ENCODE data around the gene TEK.

The TEK gene

DNA sequence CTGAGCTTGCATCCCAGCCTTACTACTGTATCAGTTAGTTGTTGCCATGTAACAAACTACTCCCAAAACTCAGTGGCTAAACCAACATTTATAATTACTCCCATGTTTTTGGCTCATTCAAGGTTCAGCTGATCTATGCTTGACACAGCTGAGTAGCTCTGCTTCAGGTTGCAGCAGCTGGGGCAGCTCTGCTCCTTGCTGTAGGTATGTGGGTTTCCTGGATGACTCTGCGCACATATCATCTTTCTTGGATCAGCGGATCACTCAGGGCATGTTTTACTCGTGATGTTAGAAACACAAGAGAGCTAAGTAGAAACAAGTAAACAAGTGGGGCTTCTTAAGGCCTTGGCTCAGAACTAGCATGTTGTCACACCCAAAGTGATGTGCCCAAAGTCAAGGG, 15.1 kb downstream of the TEK start:
- H3K27ac ChIP-seq (ENCODE audit: low read depth, low read length, severe bottlenecking), result no peak overlapping the region
- H3K4me1 ChIP-seq (ENCODE audit: control insufficient read depth, insufficient read depth, low read length, poor library complexity, severe bottlenecking), result peaks cover 16% of the 10 kb centered on the region
- no peaks in the 10 kb centered on the region for H3K9me3 ChIP-seq (ENCODE audit: control insufficient read depth, low read length)
- peaks cover 29% of the 10 kb centered on the region for H3K36me3 ChIP-seq (ENCODE audit: control insufficient read depth, insufficient read depth, low read length)
- no peak overlapping the region for H3K4me3 ChIP-seq (ENCODE audit: extremely low read depth, insufficient read depth, low read length, poor library complexity, severe bottlenecking)
- 69 to 76% methylated on average over 3 of the region's 3 CpGs for WGBS, 2 experiments (ENCODE audit: insufficient coverage in 2 of 2)

DNA sequence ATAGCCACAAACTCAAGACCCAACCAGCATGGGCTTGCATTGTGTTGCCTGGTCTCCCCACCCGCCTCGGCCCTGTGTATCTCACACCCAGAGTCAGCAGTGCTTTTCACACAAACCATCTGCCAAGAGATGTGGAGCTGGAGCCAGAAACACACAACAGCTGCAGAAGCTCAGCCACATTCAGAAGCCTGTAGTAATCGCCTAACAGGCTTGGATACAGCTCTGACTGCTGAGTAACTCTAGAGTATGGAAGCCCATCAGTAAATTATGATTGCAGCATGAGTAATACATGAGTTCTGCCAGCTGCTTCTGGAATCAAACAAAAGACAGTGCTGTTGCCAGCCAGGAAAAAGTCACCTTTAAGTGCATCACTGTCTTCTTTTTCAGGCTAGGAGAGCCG, 16.0 kb downstream of the TEK start:
- Histone ChIP-seq H3K36me3 (ENCODE audit: control insufficient read depth, insufficient read depth, low read length) (peaks cover 20% of the 10 kb centered on the region), H3K9me3 (ENCODE audit: control insufficient read depth, low read length) (no peaks in the 10 kb centered on the region), H3K4me1 (ENCODE audit: control insufficient read depth, insufficient read depth, low read length, poor library complexity, severe bottlenecking) (peaks cover 14% of the 10 kb centered on the region), H3K27ac (ENCODE audit: low read depth, low read length, severe bottlenecking) (peak overlapping the region; percentile 13), H3K4me3 (ENCODE audit: extremely low read depth, insufficient read depth, low read length, poor library complexity, severe bottlenecking) (no peak overlapping the region)
- 82 to 95% methylated on average over 4 of the region's 4 CpGs for WGBS, 2 experiments (ENCODE audit: insufficient coverage in 2 of 2)

DNA sequence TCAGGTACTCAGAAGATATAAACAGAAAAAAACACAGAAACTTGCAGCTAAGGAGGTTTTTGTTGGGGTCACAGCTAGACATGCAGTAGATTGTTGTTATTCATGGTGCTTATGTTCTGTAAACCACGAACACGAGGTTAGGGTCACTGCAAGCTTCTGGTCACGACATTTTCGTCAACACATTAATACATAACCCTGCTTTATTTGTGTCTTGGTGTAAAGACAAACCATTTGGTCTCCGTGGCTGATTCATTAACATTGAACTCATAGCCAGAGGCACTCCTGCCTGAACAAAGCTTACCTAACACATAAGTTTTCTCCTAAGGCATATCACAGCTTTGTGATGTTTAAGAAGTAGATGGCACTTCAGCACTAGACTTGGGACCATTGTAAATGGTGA, 16.9 kb downstream of the TEK start:
- Histone ChIP-seq H3K9me3 (ENCODE audit: control insufficient read depth, low read length) (no peaks in the 10 kb centered on the region), H3K27ac (ENCODE audit: low read depth, low read length, severe bottlenecking) (no peak overlapping the region), H3K4me3 (ENCODE audit: extremely low read depth, insufficient read depth, low read length, poor library complexity, severe bottlenecking) (no peak overlapping the region), H3K4me1 (ENCODE audit: control insufficient read depth, insufficient read depth, low read length, poor library complexity, severe bottlenecking) (peaks cover 14% of the 10 kb centered on the region), H3K36me3 (ENCODE audit: control insufficient read depth, insufficient read depth, low read length) (peaks cover 13% of the 10 kb centered on the region)
- WGBS, 2 experiments (ENCODE audit: insufficient coverage in 2 of 2), result no CpG with 5 or more reads among the region's 5 CpGs

DNA sequence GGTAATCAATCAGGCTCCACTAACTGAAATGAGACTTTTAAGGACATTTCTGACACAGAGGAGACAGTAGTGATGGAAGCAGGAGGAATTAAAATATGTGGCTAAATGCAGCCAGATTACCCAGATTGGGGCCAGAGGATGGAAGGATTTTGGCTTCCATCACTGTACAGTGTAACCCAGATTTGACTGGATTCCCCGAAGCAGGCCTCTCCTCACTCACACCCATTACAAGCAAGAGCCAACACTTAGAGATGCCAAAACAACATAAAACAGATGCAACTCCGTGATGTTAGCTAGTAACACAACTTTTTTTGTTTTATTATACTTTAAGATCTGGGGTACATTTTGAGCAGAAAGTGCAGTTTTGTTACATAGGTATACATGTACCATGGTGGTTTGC, 17.6 kb downstream of the TEK start:
- Histone ChIP-seq H3K36me3 (ENCODE audit: control insufficient read depth, insufficient read depth, low read length) (peaks cover 13% of the 10 kb centered on the region), H3K4me3 (ENCODE audit: extremely low read depth, insufficient read depth, low read length, poor library complexity, severe bottlenecking) (no peak overlapping the region), H3K9me3 (ENCODE audit: control insufficient read depth, low read length) (no peaks in the 10 kb centered on the region), H3K4me1 (ENCODE audit: control insufficient read depth, insufficient read depth, low read length, poor library complexity, severe bottlenecking) (peaks cover 14% of the 10 kb centered on the region), H3K27ac (ENCODE audit: low read depth, low read length, severe bottlenecking) (no peak overlapping the region)
- 60% methylated on average over 1 of the region's 2 CpGs; no CpG with 5 or more reads in 1 of the 2 experiments for WGBS, 2 experiments (ENCODE audit: insufficient coverage in 2 of 2)

DNA sequence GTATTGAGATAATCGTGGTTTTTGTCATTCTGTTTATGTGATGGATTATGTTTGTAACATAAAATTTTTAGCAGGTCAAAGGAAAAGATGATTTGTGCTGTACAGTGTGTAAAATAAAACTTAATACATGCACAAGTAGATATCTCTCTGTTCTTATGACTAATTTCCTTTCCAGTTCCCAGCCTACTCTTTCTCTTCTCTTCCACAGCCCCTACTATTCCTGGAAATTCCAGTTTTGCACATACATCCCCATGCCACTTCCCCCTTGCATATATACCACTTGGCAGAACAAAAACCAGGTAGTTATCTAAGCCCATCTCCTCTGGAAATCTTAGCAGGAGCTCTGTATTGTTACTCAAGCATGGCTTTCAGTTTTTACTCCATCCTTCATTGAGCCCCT, 20.2 kb downstream of the TEK start:
- Histone ChIP-seq H3K4me3 (ENCODE audit: extremely low read depth, insufficient read depth, low read length, poor library complexity, severe bottlenecking) (no peak overlapping the region), H3K36me3 (ENCODE audit: control insufficient read depth, insufficient read depth, low read length) (peaks cover 7% of the 10 kb centered on the region), H3K4me1 (ENCODE audit: control insufficient read depth, insufficient read depth, low read length, poor library complexity, severe bottlenecking) (peaks cover 13% of the 10 kb centered on the region), H3K27ac (ENCODE audit: low read depth, low read length, severe bottlenecking) (no peak overlapping the region), H3K9me3 (ENCODE audit: control insufficient read depth, low read length) (no peaks in the 10 kb centered on the region)
- WGBS, 2 experiments (ENCODE audit: insufficient coverage in 2 of 2), result 100% methylated on average over 1 of the region's 1 CpG; no CpG with 5 or more reads in 1 of the 2 experiments

DNA sequence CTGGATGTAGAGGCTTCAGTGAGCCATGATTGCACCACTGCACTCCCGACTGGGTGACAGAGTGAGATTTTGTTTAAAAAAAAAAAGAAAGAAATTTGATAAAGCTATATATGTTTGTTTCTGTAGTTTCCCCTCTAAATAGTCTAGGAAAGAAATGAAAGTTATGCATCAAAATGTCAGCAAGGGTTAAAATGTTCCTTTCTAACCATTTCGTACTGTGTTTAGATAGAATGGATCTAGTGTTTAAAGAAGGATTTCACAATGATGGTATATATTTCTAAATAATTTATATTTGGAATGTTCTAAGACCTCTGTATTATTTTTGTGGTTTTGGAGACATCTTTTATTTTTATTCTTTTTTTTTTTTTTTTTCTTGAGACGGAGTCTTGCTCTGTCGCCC, 22.7 kb downstream of the TEK start:
- WGBS, 2 experiments (ENCODE audit: insufficient coverage in 2 of 2), result 100% methylated on average over 1 of the region's 4 CpGs; no CpG with 5 or more reads in 1 of the 2 experiments
- Histone ChIP-seq H3K9me3 (ENCODE audit: control insufficient read depth, low read length) (no peaks in the 10 kb centered on the region), H3K4me1 (ENCODE audit: control insufficient read depth, insufficient read depth, low read length, poor library complexity, severe bottlenecking) (peaks cover 5% of the 10 kb centered on the region), H3K4me3 (ENCODE audit: extremely low read depth, insufficient read depth, low read length, poor library complexity, severe bottlenecking) (no peak overlapping the region), H3K27ac (ENCODE audit: low read depth, low read length, severe bottlenecking) (no peak overlapping the region), H3K36me3 (ENCODE audit: control insufficient read depth, insufficient read depth, low read length) (peaks cover 4% of the 10 kb centered on the region)

DNA sequence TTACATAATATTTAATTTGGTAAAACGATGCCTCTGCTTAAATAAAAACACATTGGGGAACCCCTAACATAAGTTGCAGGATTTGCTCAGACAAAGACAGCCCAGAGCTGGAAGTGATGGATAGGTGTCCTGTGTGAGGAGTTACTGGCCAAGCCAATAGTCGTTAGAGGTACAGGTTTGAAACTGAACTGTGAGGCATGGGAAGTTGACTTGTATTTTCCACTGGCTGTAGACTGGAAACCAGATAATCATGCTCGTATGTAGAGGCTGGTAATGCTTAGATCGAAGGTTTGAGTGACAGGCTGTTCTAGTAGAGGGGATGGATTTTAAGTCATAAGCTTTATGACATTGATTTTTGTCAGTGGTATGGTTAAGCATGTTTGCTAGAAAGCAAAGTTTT, 24.8 kb downstream of the TEK start:
- Histone ChIP-seq H3K4me1 (ENCODE audit: control insufficient read depth, insufficient read depth, low read length, poor library complexity, severe bottlenecking) (peaks cover 5% of the 10 kb centered on the region), H3K4me3 (ENCODE audit: extremely low read depth, insufficient read depth, low read length, poor library complexity, severe bottlenecking) (no peak overlapping the region), H3K9me3 (ENCODE audit: control insufficient read depth, low read length) (no peaks in the 10 kb centered on the region), H3K36me3 (ENCODE audit: control insufficient read depth, insufficient read depth, low read length) (peaks cover 14% of the 10 kb centered on the region), H3K27ac (ENCODE audit: low read depth, low read length, severe bottlenecking) (no peak overlapping the region)
- 89 to 100% methylated on average over 2 to 3 of the region's 4 CpGs for WGBS, 2 experiments (ENCODE audit: insufficient coverage in 2 of 2)

DNA sequence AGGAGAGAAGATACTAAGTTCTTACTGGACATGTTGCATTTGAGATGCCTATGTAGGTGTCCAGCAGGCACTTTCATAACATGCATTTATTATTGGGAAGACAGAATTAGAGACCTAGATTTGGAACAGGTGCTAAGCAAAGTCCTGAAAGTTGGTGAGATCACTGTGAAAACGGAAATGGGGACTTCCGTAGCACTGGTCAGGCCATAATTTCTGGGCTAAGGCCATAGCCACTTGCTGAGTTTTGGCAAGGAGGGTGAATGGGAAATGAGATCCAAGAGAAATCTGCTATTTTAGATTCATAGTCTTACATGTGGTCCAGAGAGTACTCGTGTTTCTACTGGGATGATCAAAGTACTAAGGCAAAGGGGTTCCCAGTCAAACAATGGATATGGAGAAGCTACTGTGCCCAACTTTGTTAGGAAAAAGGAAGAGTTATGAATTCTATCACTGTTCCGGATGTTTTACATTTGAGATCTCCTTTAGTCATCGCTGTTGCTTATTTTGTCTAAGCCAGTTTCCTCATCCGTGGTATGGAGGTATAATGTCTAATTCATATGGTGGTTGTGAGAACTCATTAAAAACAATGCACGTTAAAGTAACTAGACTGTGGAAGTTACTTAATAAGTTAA, 33.4 kb downstream of the TEK start:
- Histone ChIP-seq H3K36me3 (ENCODE audit: control insufficient read depth, insufficient read depth, low read length) (peaks cover 6% of the 10 kb centered on the region), H3K27ac (ENCODE audit: low read depth, low read length, severe bottlenecking) (no peak overlapping the region), H3K9me3 (ENCODE audit: control insufficient read depth, low read length) (no peaks in the 10 kb centered on the region), H3K4me3 (ENCODE audit: extremely low read depth, insufficient read depth, low read length, poor library complexity, severe bottlenecking) (no peak overlapping the region), H3K4me1 (ENCODE audit: control insufficient read depth, insufficient read depth, low read length, poor library complexity, severe bottlenecking) (peaks cover 3% of the 10 kb centered on the region)
- WGBS, 2 experiments (ENCODE audit: insufficient coverage in 2 of 2), result 90 to 97% methylated on average over 6 to 7 of the region's 7 CpGs

DNA sequence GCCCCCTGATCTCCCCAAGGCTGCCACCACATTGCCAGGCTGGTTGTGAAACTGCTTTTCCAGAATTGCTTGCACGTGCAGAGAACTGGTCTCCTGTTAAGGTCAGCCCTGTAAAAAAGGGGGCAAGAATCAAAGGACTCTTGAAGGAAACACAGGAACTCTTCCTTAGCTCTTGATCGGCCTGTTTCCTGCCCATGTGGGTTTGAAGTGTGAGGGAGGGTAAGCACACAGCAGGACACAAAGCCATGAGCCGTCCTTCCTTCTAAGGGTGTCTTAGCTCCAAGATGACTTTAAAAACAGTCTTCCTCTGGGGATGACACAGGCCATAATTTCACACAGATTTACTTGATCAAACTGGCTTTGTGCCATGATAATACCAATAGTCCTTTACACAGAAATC, 36.1 kb downstream of the TEK start:
- H3K27ac ChIP-seq (ENCODE audit: low read depth, low read length, severe bottlenecking), result peak overlapping the region; percentile 43
- H3K36me3 ChIP-seq (ENCODE audit: control insufficient read depth, insufficient read depth, low read length), result no peaks in the 10 kb centered on the region
- no peak overlapping the region for H3K4me3 ChIP-seq (ENCODE audit: extremely low read depth, insufficient read depth, low read length, poor library complexity, severe bottlenecking)
- H3K9me3 ChIP-seq (ENCODE audit: control insufficient read depth, low read length), result no peaks in the 10 kb centered on the region
- peaks cover 6% of the 10 kb centered on the region for H3K4me1 ChIP-seq (ENCODE audit: control insufficient read depth, insufficient read depth, low read length, poor library complexity, severe bottlenecking)
- 21 to 37% methylated on average over 3 of the region's 3 CpGs for WGBS, 2 experiments (ENCODE audit: insufficient coverage in 2 of 2)

DNA sequence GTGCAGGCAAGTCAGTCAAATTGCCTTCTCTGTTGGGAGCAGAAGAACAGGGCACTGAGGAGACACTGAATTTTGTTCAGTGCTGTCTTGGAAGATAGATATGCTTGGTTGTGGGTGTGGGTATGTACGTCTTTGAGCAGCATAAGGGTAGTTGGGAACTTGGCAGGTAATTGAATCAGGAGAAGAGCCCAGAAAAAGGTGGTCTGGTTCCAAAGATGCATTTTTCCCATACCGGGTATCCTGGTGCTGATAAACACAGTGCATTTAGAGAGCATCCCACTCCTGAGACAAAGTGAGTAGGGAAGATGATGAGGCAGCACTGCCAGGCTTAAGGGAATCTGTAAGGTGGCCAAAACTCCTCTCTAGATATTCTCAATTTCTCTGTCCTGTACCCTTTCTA, 40.6 kb downstream of the TEK start:
- WGBS, 2 experiments (ENCODE audit: insufficient coverage in 2 of 2), result 68 to 85% methylated on average over 2 of the region's 2 CpGs
- no peak overlapping the region for H3K27ac ChIP-seq (ENCODE audit: low read depth, low read length, severe bottlenecking)
- H3K9me3 ChIP-seq (ENCODE audit: control insufficient read depth, low read length), result no peaks in the 10 kb centered on the region

DNA sequence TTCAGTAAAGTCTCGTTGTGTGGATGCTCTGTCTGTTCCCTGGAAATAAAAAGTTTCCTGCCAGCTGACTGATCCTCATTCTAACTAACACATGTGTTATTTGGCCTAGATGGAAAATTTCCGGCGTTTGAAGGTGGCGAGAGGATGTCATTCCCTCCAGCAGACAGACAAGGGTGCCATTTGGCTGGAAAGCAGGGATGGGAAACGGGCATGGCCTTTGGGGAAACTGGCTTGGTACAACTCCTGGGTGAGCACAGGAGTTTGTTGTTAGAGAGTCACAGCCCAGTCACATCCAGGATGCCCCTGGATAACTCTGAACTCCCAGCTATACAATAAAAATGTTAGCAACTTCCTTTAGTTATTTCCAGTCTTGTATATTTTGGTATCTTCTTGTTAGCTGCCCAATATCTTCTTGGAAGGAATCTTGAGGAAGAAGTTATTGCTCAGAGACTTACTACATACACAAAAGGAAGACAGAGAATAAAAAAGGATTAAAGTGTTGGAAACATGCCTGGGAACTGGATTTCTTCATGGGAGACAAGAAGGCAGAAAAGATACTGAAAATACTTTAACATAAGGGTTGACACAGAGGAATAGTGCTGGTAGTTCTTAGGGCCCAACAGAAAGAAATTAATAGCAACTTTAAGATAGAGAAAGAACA, 41.9 kb downstream of the TEK start:
- no peak overlapping the region for H3K4me3 ChIP-seq (ENCODE audit: extremely low read depth, insufficient read depth, low read length, poor library complexity, severe bottlenecking)
- H3K27ac ChIP-seq (ENCODE audit: low read depth, low read length, severe bottlenecking), result no peak overlapping the region
- 90 to 100% methylated on average over 2 to 4 of the region's 5 CpGs for WGBS, 2 experiments (ENCODE audit: insufficient coverage in 2 of 2)
- H3K9me3 ChIP-seq (ENCODE audit: control insufficient read depth, low read length), result no peaks in the 10 kb centered on the region
- peaks cover 6% of the 10 kb centered on the region for H3K36me3 ChIP-seq (ENCODE audit: control insufficient read depth, insufficient read depth, low read length)
- peaks cover 23% of the 10 kb centered on the region for H3K4me1 ChIP-seq (ENCODE audit: control insufficient read depth, insufficient read depth, low read length, poor library complexity, severe bottlenecking)

More for the DNA sequence above, 40.6 kb downstream of the TEK start:
- Histone ChIP-seq H3K4me3 (ENCODE audit: extremely low read depth, insufficient read depth, low read length, poor library complexity, severe bottlenecking) (no peak overlapping the region), H3K4me1 (ENCODE audit: control insufficient read depth, insufficient read depth, low read length, poor library complexity, severe bottlenecking) (peaks cover 26% of the 10 kb centered on the region), H3K36me3 (ENCODE audit: control insufficient read depth, insufficient read depth, low read length) (peaks cover 6% of the 10 kb centered on the region)
